Adrenal gland (tissue), 12 donors: ENCODE results near the gene SLC38A9. TPM values are rescaled to one million over a fixed set of nuclear protein-coding genes. Genes with fewer than 3 reads are reported as not detected.

ENCODE experiments used
- DNase-seq, 7 donors: peaks; one replicate each; pipeline ENCODE4 v3.0.0-alpha.2; 2019 to 2020
- H3K27ac ChIP-seq, 5 donors: fragments of 200-600 bp; sonication (generic) in 4 of 5; 1 replicate in 3 of 5; 2 replicates in 2 of 5; pipeline versions ENCODE4 v1.5.1 to v1.8.0; 2016 to 2020; ENCODE audit warnings: mild to moderate bottlenecking in 1 of 5
- H3K27me3 ChIP-seq: fragments of 200-600 bp; 2 replicates; pipeline ENCODE4 v1.8.0; 2021
- H3K36me3 ChIP-seq, 2 donors: fragments of 200-600 bp; replicated peaks in 1 of 2; 1 replicate in 1 of 2; 2 replicates in 1 of 2; pipeline versions ENCODE4 v1.5.1 to v1.8.0; 2018 to 2022
- H3K4me1 ChIP-seq, 2 donors: fragments of 200-600 bp; replicated peaks in 1 of 2; 1 replicate in 1 of 2; 2 replicates in 1 of 2; pipeline versions ENCODE4 v1.5.1 to v1.8.0; 2018 to 2021
- H3K4me3 ChIP-seq, 4 donors: fragments of 200-600 bp; sonication (generic) in 3 of 4; one replicate each; pipeline ENCODE4 v1.5.1; 2016 to 2018
- H3K9me3 ChIP-seq, 3 donors: fragments of 200-600 bp; sonication (generic) in 1 of 3; replicated peaks in 1 of 3; 1 replicate in 2 of 3; 2 replicates in 1 of 3; pipeline versions ENCODE4 v1.5.1 to v1.8.0; 2016 to 2021
- POLR2A ChIP-seq, 2 donors: fragments of 450-650 bp; IDR thresholded peaks; one replicate each; pipeline ENCODE4 v1.6.1; 2017; ENCODE audit warnings: antibody characterized with exemption in 2 of 2, mild to moderate bottlenecking in 2 of 2, moderate library complexity in 1 of 2
- WGBS, 4 donors: extraction: QIAGEN DNeasy Blood & Tissue Kit in 2 of 4; methylation state at CpG; one replicate each; pipeline versions ENCODE4 v1.1.5 to v1.1.7; 2013 to 2017; 5-methylcytosine and 5-hydroxymethylcytosine counted together
- intact Hi-C, 2 donors: fragments of 100-400 bp; cut with DNase I; formaldehyde crosslinking; loops; one replicate each; pipeline versions ENCODE4 v1.14.1 to v1.15.0; 2022 to 2023
- polyA plus RNA-seq, 3 donors: library from polyadenylated mRNA; stranded (reverse); fragments of 200-250 nt in 2 of 3; fragments of 350-450 nt in 1 of 3; fragmentation: Illumina TruSeq in 1 of 3; extraction: RNeasy Lipid Tissue Mini Kit (QIAGEN cat#74804) in 1 of 3; gene quantifications; one replicate each; pipeline ENCODE4 v1.2.3, GENCODE V29; 2013 to 2014
- total RNA-seq, 9 donors: library from RNA; depleted of rRNA in 4 of 9; stranded (reverse); fragments of >200 nt in 4 of 9; fragments of 120-200 nt in 1 of 9; fragmentation: NEBNext Ultra II Directional in 1 of 9; extraction: Animal tissue kit (Norgen Biotek cat#: 25700) in 1 of 9; gene quantifications; one replicate each; pipeline versions ENCODE4 v1.1.0 to v1.2.4, GENCODE V29; 2013 to 2023
- TF ChIP-seq, protein P1 (sequence below), 6 experiments: fragments of 450-650 bp in 4 of 6; fragments of 200-600 bp in 2 of 6; sonication (generic) in 1 of 6; IDR thresholded peaks; 1 replicate in 5 of 6; 2 replicates in 1 of 6; pipeline versions ENCODE4 v1.5.1 to v1.8.0; 2016 to 2021; ENCODE audit warnings: antibody characterized with exemption in 6 of 6, mild to moderate bottlenecking in 2 of 6, moderate library complexity in 1 of 6
- donor health status: healthy with polysubstance abuse.
- donor health status: Bipolar disorder and iron deficiency.
- donor health status: DM: yes; HTN: yes; CAD: no.
- donor health status: DM: no; HTN: no; CAD: no.
- donor health status: DM: no; HTN: no; CAD: no.
- donor health status: DM: yes; HTN: yes; CAD: no.

SLC38A9 gene
- total and polyA plus RNA-seq, 12 donors: 7.6 to 61.4 (median 13.8) TPM

DNA sequence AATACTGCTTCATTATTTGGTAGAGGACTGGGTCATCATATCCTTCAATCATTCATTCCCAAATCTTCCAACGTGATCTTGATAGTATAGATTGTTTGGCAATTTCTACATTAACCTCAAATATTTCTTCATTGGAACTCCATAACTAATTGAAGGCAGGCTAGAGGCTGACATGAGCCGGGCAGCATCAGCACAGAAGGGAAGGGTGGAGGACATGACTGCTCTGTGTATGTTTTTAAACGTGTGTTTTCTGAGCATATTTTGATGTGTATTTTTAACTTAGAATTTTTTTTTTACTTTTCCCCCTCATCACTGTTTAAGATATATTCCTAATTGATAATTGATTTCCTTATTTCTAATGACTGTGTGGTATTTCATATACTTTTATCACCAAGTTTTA, 38.4 kb upstream of the SLC38A9 start:
- Histone ChIP-seq H3K4me3 (no peak overlapping the region), H3K9me3 (no peaks in the 10 kb centered on the region), H3K27ac (no peak overlapping the region), H3K4me1 (no peaks in the 10 kb centered on the region), H3K27me3 (peaks cover 4% of the 10 kb centered on the region), H3K36me3 (no peaks in the 10 kb centered on the region)
- WGBS, 4 donors: 66 to 81% (median 72%) methylated on average over 3 of the region's 3 CpGs
- no peak for TF ChIP-seq POLR2A (IDR thresholded peaks at IDR 0.05)
- TF ChIP-seq, protein P1, sequence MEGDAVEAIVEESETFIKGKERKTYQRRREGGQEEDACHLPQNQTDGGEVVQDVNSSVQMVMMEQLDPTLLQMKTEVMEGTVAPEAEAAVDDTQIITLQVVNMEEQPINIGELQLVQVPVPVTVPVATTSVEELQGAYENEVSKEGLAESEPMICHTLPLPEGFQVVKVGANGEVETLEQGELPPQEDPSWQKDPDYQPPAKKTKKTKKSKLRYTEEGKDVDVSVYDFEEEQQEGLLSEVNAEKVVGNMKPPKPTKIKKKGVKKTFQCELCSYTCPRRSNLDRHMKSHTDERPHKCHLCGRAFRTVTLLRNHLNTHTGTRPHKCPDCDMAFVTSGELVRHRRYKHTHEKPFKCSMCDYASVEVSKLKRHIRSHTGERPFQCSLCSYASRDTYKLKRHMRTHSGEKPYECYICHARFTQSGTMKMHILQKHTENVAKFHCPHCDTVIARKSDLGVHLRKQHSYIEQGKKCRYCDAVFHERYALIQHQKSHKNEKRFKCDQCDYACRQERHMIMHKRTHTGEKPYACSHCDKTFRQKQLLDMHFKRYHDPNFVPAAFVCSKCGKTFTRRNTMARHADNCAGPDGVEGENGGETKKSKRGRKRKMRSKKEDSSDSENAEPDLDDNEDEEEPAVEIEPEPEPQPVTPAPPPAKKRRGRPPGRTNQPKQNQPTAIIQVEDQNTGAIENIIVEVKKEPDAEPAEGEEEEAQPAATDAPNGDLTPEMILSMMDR (IDR thresholded peaks at IDR 0.05): no peak
- intact Hi-C loops: no loop called here
- no peak for DNase-seq

DNA sequence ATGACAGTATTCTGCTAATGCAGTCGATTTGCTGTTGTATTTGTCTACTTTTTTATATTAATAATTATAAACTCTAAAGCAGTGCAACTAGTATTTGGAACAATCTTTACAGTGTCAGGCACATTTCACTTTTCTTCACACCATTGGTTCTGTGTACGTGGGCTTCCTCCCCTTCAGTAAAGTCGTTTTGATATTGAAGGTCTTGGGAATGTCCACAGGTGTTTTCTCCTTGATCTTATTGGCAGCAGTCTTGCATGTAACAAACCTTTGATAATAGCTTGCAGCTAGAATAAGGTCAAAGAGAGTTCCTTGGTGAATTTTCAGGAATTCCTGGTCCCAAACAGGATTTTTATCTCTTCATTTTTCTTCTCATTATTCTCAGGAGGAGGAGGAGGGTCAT, 37.9 kb upstream of the SLC38A9 start:
- WGBS, 4 donors: 51 to 63% (median 58%) methylated on average over 3 of the region's 3 CpGs
- no peak for TF ChIP-seq POLR2A (IDR thresholded peaks at IDR 0.05)
- TF ChIP-seq, protein P1 (IDR thresholded peaks at IDR 0.05): no peak
- peaks cover 1% of the 10 kb centered on the region for H3K27me3 ChIP-seq
- no peaks in the 10 kb centered on the region for H3K9me3 ChIP-seq
- H3K27ac ChIP-seq: no peak overlapping the region
- intact Hi-C loops: no loop called here
- H3K4me1 ChIP-seq: no peaks in the 10 kb centered on the region
- H3K4me3 ChIP-seq: no peak overlapping the region
- DNase-seq: no peak
- H3K36me3 ChIP-seq: no peaks in the 10 kb centered on the region

GRCh38 chr5:55749387-55749786, 37.3 kb upstream of the SLC38A9 start:
- TF ChIP-seq, protein P1 (IDR thresholded peaks at IDR 0.05): no peak
- TF ChIP-seq POLR2A (IDR thresholded peaks at IDR 0.05): no peak
- Histone ChIP-seq H3K4me1 (no peaks in the 10 kb centered on the region), H3K36me3 (no peaks in the 10 kb centered on the region), H3K27ac (no peak overlapping the region), H3K9me3 (no peaks in the 10 kb centered on the region), H3K4me3 (no peak overlapping the region), H3K27me3 (no peaks in the 10 kb centered on the region)
- no peak for DNase-seq
- intact Hi-C loops: no loop called here
- 71 to 92% (median 80%) methylated on average over 2 of the region's 2 CpGs for WGBS, 4 donors

GRCh38 chr5:55747778-55748318, 35.7 kb upstream of the SLC38A9 start:
- H3K36me3 ChIP-seq: no peaks in the 10 kb centered on the region
- H3K4me1 ChIP-seq: no peaks in the 10 kb centered on the region
- WGBS, 4 donors: 79 to 86% (median 81%) methylated on average over 2 of the region's 2 CpGs
- peaks cover 4% of the 10 kb centered on the region for H3K27me3 ChIP-seq
- H3K27ac ChIP-seq: no peak overlapping the region
- intact Hi-C loops: no loop called here
- no peaks in the 10 kb centered on the region for H3K9me3 ChIP-seq
- TF ChIP-seq, protein P1 (IDR thresholded peaks at IDR 0.05): no peak
- no peak overlapping the region for H3K4me3 ChIP-seq
- no peak for DNase-seq
